ENCODE measurements around the gene SMYD1. TPM values are rescaled to one million over a fixed set of nuclear protein-coding genes. Genes with fewer than 3 reads are reported as not detected.

SMYD1 gene
- total and polyA plus RNA-seq, 10 of the 15 experiments (the other 5 are each of a cell fraction or from before 2014, with no cell fraction given) = 0.09 TPM; not detected in 9

DNA sequence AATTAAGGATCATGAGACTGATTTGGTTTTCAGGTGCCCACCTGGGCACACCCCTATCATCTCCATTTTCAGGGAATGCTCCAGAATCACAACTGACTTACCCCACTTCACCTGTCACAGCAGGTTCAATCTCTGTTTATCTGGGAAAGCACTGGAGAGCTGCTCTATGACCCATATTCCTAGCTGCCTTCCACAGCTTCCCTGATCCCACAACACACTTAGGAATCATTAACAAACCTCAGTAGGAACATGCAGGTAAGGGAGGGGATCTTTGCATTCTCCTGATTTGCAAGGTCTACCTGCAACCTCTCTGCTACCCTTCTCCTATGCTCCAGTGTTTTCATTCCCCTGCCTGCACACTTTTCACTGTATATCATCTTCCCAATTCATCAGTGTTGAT lies 79.0 kb downstream of the SMYD1 start:
- no TSS peak for BruUV-seq (replicated peaks)
- POLR2A ChIA-PET = no interaction called here

DNA sequence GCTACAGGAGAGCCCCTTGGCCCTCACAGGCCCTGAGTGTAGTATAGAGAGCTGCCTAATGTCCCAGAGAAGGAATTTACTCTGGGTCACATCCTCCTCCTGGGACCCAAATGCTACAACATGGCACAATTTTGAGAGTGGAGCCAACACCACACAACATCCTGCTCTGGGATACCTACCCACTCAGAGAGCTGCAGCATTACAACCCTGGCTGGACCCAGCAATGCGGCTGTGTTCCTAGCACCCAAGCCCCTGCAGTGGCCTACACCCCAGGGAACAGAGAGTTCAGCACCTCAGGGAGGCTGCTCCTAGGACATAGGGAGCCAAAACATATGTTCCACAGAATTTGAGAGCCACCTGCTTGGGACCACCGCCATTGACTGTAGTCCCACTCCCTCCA lies 79.5 kb downstream of the SMYD1 start:
- WGBS (ENCODE audit: insufficient coverage, insufficient replicate concordance, low lambda C conversion rate, missing lambda C conversion rate) = 27% methylated on average over 2 of the region's 2 CpGs
- no peaks in the 10 kb centered on the region for H3K4me1 ChIP-seq (ENCODE audit: control insufficient read depth, insufficient read depth, low read length)
- intact Hi-C loops (cut with micrococcal nuclease; ENCODE audit: unreplicated experiment) (loop anchor here (5.0 kb wide), 1 partner anchor 65 kb away; no protein-coding TSS in a partner anchor), in situ Hi-C loops (cut with MboI) (no loop called here)
- no TSS peak for BruUV-seq (replicated peaks)
- ATAC-seq (no peak), DNase-seq (ENCODE audit: low read depth, low spot score) (no peak), FAIRE-seq (no peak)
- no peaks in the 10 kb centered on the region for H3K36me3 ChIP-seq (ENCODE audit: control insufficient read depth in 2 of 2, insufficient read depth in 2 of 2, low read length in 1 of 2)
- H3K27ac ChIP-seq (ENCODE audit: control insufficient read depth, insufficient read depth) = no peak overlapping the region
- no peak overlapping the region for H3K9ac ChIP-seq (ENCODE audit: control insufficient read depth, insufficient read depth, low read length)
- H3K27me3 ChIP-seq (replicated peaks in 1 of 2; ENCODE audit: control insufficient read depth in 2 of 2, insufficient read depth in 2 of 2, low read length in 1 of 2) = 0 out of 4 replicates have a peak, but pooled peaks cover 0 to 2% of the 10 kb centered on the region in 2 experiments
- no peaks in the 10 kb centered on the region for H3K79me2 ChIP-seq (ENCODE audit: control insufficient read depth, insufficient read depth, low read length)
- H3K9me3 ChIP-seq (replicated peaks; ENCODE audit: control insufficient read depth, insufficient read depth, low read length) = no peaks in the 10 kb centered on the region
- H3K4me3 ChIP-seq = no peak overlapping the region
- no peak overlapping the region for H3K4me2 ChIP-seq (ENCODE audit: control insufficient read depth, insufficient read depth)
- no peak overlapping the region for H2AFZ ChIP-seq (ENCODE audit: control insufficient read depth, low read depth, low read length)
- CTCF ChIA-PET = no interaction called here
- SMC1A ChIA-PET (ENCODE audit: uncharacterized antibody, unreplicated experiment) = no interaction called here
- POLR2A ChIA-PET = no interaction called here
- RAD21 ChIA-PET (ENCODE audit: unreplicated experiment) = no interaction called here
- no peak for TF ChIP-seq EGR1 (IDR thresholded peaks at IDR 0.05; ENCODE audit: borderline replicate concordance in 1 of 2, low read depth in 2 of 2, low read length in 2 of 2)
- TF ChIP-seq, protein P1, sequence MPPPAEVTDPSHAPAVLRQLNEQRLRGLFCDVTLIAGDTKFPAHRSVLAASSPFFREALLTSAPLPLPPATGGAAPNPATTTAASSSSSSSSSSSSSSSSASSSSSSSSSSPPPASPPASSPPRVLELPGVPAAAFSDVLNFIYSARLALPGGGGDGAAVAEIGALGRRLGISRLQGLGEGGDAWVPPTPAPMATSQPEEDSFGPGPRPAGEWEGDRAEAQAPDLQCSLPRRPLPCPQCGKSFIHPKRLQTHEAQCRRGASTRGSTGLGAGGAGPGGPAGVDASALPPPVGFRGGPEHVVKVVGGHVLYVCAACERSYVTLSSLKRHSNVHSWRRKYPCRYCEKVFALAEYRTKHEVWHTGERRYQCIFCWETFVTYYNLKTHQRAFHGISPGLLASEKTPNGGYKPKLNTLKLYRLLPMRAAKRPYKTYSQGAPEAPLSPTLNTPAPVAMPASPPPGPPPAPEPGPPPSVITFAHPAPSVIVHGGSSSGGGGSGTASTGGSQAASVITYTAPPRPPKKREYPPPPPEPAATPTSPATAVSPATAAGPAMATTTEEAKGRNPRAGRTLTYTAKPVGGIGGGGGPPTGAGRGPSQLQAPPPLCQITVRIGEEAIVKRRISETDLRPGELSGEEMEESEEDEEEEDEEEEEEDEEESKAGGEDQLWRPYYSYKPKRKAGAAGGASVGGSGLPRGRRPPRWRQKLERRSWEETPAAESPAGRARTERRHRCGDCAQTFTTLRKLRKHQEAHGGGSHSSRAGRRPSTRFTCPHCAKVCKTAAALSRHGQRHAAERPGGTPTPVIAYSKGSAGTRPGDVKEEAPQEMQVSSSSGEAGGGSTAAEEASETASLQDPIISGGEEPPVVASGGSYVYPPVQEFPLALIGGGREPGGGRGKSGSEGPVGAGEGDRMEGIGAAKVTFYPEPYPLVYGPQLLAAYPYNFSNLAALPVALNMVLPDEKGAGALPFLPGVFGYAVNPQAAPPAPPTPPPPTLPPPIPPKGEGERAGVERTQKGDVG (CRISPR knock-in tag; IDR thresholded peaks at IDR 0.05) = no peak
- no peaks in the 10 kb centered on the region for H4K20me1 ChIP-seq (ENCODE audit: control insufficient read depth, insufficient read depth)

More for the DNA sequence above, 79.0 kb downstream of the SMYD1 start:
- Histone ChIP-seq H2AFZ (ENCODE audit: control insufficient read depth, low read depth, low read length) (no peak overlapping the region), H3K79me2 (ENCODE audit: control insufficient read depth, insufficient read depth, low read length) (no peaks in the 10 kb centered on the region), H3K9me3 (replicated peaks; ENCODE audit: control insufficient read depth, insufficient read depth, low read length) (no peaks in the 10 kb centered on the region), H3K4me2 (ENCODE audit: control insufficient read depth, insufficient read depth) (no peak overlapping the region), H3K9ac (ENCODE audit: control insufficient read depth, insufficient read depth, low read length) (no peak overlapping the region), H3K4me1 (ENCODE audit: control insufficient read depth, insufficient read depth, low read length) (no peaks in the 10 kb centered on the region), H3K36me3 (ENCODE audit: control insufficient read depth in 2 of 2, insufficient read depth in 2 of 2, low read length in 1 of 2) (no peaks in the 10 kb centered on the region), H3K4me3 (no peak overlapping the region), H3K27me3 (replicated peaks in 1 of 2; ENCODE audit: control insufficient read depth in 2 of 2, insufficient read depth in 2 of 2, low read length in 1 of 2) (0 out of 4 replicates have a peak, but pooled peaks cover 0 to 2% of the 10 kb centered on the region in 2 experiments), H3K27ac (ENCODE audit: control insufficient read depth, insufficient read depth) (no peak overlapping the region), H4K20me1 (ENCODE audit: control insufficient read depth, insufficient read depth) (no peaks in the 10 kb centered on the region)
- DNase-seq (ENCODE audit: low read depth, low spot score) (no peak), FAIRE-seq (no peak), ATAC-seq (no peak)
- TF ChIP-seq, protein P2, sequence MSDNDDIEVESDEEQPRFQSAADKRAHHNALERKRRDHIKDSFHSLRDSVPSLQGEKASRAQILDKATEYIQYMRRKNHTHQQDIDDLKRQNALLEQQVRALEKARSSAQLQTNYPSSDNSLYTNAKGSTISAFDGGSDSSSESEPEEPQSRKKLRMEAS (IDR thresholded peaks at IDR 0.05; ENCODE audit: low read depth, low read length) = no peak
- TF ChIP-seq ZSCAN29 (IDR thresholded peaks at IDR 0.05) = no peak
- no peak for TF ChIP-seq SREBF2 (IDR thresholded peaks at IDR 0.05; ENCODE audit: low read length)
- TF ChIP-seq EZH2 (IDR thresholded peaks at IDR 0.05; ENCODE audit: borderline replicate concordance, control insufficient read depth, low read depth, low read length) = no peak
- TF ChIP-seq RAD51 (IDR thresholded peaks at IDR 0.05) = no peak
- TF ChIP-seq HDGF (IDR thresholded peaks at IDR 0.05) = no peak
- TF ChIP-seq MYC (IDR thresholded peaks at IDR 0.05; ENCODE audit: insufficient read depth, insufficient read length, insufficient replicate concordance, low read length, severe bottlenecking) = no peak
- ChIA-PET CTCF (interaction anchor here (1.0 to 1.3 kb wide), 2 partner anchors 12 to 86 kb away, joined by 4 to 6 read pairs; no protein-coding TSS in a partner anchor), SMC1A (ENCODE audit: uncharacterized antibody, unreplicated experiment) (interaction anchor here (1.4 kb wide), 1 partner anchor 12 kb away, joined by 3 read pairs; no protein-coding TSS in a partner anchor), RAD21 (ENCODE audit: unreplicated experiment) (no interaction called here)
- intact Hi-C loops (cut with micrococcal nuclease; ENCODE audit: unreplicated experiment) (loop anchor here (5.0 kb wide), 1 partner anchor 64 kb away; no protein-coding TSS in a partner anchor), in situ Hi-C loops (cut with MboI) (no loop called here)

Measured in GM12878 (cell line).